ENCODE results near the gene GP1BA. TPM values are rescaled to one million over a fixed set of nuclear protein-coding genes. Genes with fewer than 3 reads are reported as not detected.

The GP1BA gene
- total and polyA plus RNA-seq, 10 of the 15 experiments (the other 5 are each of a cell fraction or from before 2014, with no cell fraction given) = 0.04 to 0.67 (median 0.28) TPM; not detected in 1

GRCh38 chr17:4902540-4902939, 29.5 kb upstream of the GP1BA start:
- Histone ChIP-seq H3K27me3 (replicated peaks in 1 of 2; ENCODE audit: control insufficient read depth in 2 of 2, insufficient read depth in 2 of 2, low read length in 1 of 2) (no peaks in the 10 kb centered on the region; a peak in 2 of 4 replicates), H3K79me2 (ENCODE audit: control insufficient read depth, insufficient read depth, low read length) (no peaks in the 10 kb centered on the region), H3K4me2 (ENCODE audit: control insufficient read depth, insufficient read depth) (no peak overlapping the region), H2AFZ (ENCODE audit: control insufficient read depth, low read depth, low read length) (no peak overlapping the region), H3K36me3 (ENCODE audit: control insufficient read depth in 2 of 2, insufficient read depth in 2 of 2, low read length in 1 of 2) (no peaks in the 10 kb centered on the region), H3K4me3 (no peak overlapping the region), H4K20me1 (ENCODE audit: control insufficient read depth, insufficient read depth) (no peaks in the 10 kb centered on the region), H3K4me1 (ENCODE audit: control insufficient read depth, insufficient read depth, low read length) (peaks cover 20% of the 10 kb centered on the region), H3K9me3 (replicated peaks; ENCODE audit: control insufficient read depth, insufficient read depth, low read length) (no peaks in the 10 kb centered on the region; the same call in 2 of the 3 replicates), H3K9ac (ENCODE audit: control insufficient read depth, insufficient read depth, low read length) (no peak overlapping the region), H3K27ac (ENCODE audit: control insufficient read depth, insufficient read depth) (no peak overlapping the region)
- DNase-seq (ENCODE audit: low read depth, low spot score) = no peak
- ChIA-PET POLR2A (interaction anchor here (1.4 kb wide), 1 partner anchor 36 kb away, joined by 3 read pairs; no protein-coding TSS in a partner anchor), SMC1A (ENCODE audit: uncharacterized antibody, unreplicated experiment) (interaction anchor here (0.6 to 1.6 kb wide), 7 partner anchors 12 to 335 kb away, joined by 3 to 4 read pairs (median 3); partner anchors contain the start of genes RNF167 and SLC25A11), CTCF (interaction anchor here (0.9 to 3.0 kb wide), 14 partner anchors 10 to 466 kb away, joined by 3 to 11 read pairs (median 4); partner anchors contain the start of genes ARRB2 and SPAG7), RAD21 (ENCODE audit: unreplicated experiment) (interaction anchor here (0.9 to 1.3 kb wide), 3 partner anchors 37 to 193 kb away, joined by 3 to 4 read pairs (median 3); partner anchors contain the start of genes PFN1, RNF167 and SLC25A11)
- no TSS peak for BruUV-seq (replicated peaks)
- no peak for ATAC-seq
- intact Hi-C loops (cut with micrococcal nuclease; ENCODE audit: unreplicated experiment) = loop anchor here (5.0 kb wide), 1 partner anchor 170 kb away; the partner anchor contains the start of gene MED11
- FAIRE-seq = peak; percentile 35
- TF ChIP-seq SMAD1 (IDR thresholded peaks at IDR 0.05; ENCODE audit: low read depth, partially characterized antibody) = no peak
- no peak for TF ChIP-seq BCLAF1 (IDR thresholded peaks at IDR 0.05)
- TF ChIP-seq CTCF (IDR thresholded peaks at IDR 0.05 in 2 of 3, conservative IDR thresholded peaks at IDR 0.05 in 1 of 3; ENCODE audit: control insufficient read depth in 2 of 3, extremely low read depth in 1 of 3, insufficient read depth in 1 of 3, low read depth in 3 of 3, low read length in 3 of 3) = no peak
- WGBS (ENCODE audit: insufficient coverage, insufficient replicate concordance, low lambda C conversion rate, missing lambda C conversion rate) = 68% methylated on average over 8 of the region's 8 CpGs
- in situ Hi-C loops (cut with MboI) = no loop called here
